Right lobe of liver (tissue), 4 donors: ENCODE measurements around the gene ZFPM1.

Experiments used
- CTCF ChIP-seq, 4 donors: fragments of 200-600 bp in 3 of 4; fragments of 450-650 bp in 1 of 4; IDR thresholded peaks; one replicate each; pipeline versions ENCODE4 v1.5.1 to v1.8.0; 2016 to 2022; ENCODE audit warnings: antibody characterized with exemption in 4 of 4, mild to moderate bottlenecking in 2 of 4
- POLR2A ChIP-seq: fragments of 450-650 bp; IDR thresholded peaks from one replicate; pipeline ENCODE4 v1.6.1; 2017; ENCODE audit warnings: antibody characterized with exemption, mild to moderate bottlenecking
- donor health status: DM: no; HTN: no; CAD: no.
- donor health status: DM: no; HTN: no; CAD: no.
- donor health status: DM: no; HTN: yes; CAD: no.

GRCh38 chr16:88548131-88548874 is 95.2 kb downstream of the ZFPM1 start:
- TF ChIP-seq CTCF (IDR thresholded peaks at IDR 0.05) (no peak), POLR2A (no peak)
